H1 (cell line): ENCODE results near the gene PROK1. TPM values are rescaled to one million over a fixed set of nuclear protein-coding genes. Genes with fewer than 3 reads are reported as not detected.

Source experiments
- ATF2 ChIP-seq: IDR thresholded peaks from 2 replicates; pipeline ENCODE4 v1.6.1; 2012; ENCODE audit warnings: low read length, inconsistent platforms
- CHD7 ChIP-seq: fragments of 300-600 bp; sonication (generic); IDR thresholded peaks from 2 replicates; pipeline ENCODE4 v1.7.1; 2012; ENCODE audit warnings: low read length, moderate library complexity, mild to moderate bottlenecking, inconsistent platforms; ENCODE audit not compliant: insufficient replicate concordance
- GTF2F1 ChIP-seq: IDR thresholded peaks from 2 replicates; pipeline ENCODE4 v1.6.1; 2012; ENCODE audit warnings: low read depth, low read length, improper control_type of control experiment, borderline replicate concordance
- NANOG ChIP-seq: IDR thresholded peaks from 2 replicates; pipeline ENCODE4 v1.6.1; 2011; ENCODE audit warnings: low read length, low read depth, mild to moderate bottlenecking, inconsistent platforms; ENCODE audit not compliant: insufficient read depth, poor library complexity, severe bottlenecking
- POLR2A ChIP-seq, 2 experiments: IDR thresholded peaks; 1 replicate in 1 of 2; 2 replicates in 1 of 2; pipeline ENCODE4 v1.6.1; 2011; ENCODE audit warnings: low read depth in 2 of 2, low read length in 2 of 2, mild to moderate bottlenecking in 2 of 2; ENCODE audit errors: control extremely low read depth in 1 of 2
- POU5F1 ChIP-seq: IDR thresholded peaks from 2 replicates; pipeline ENCODE4 v1.6.1; 2011; ENCODE audit warnings: low read depth, mild to moderate bottlenecking, low read length, moderate library complexity
- SAP30 ChIP-seq: fragments of 300-600 bp; sonication (generic); IDR thresholded peaks from 2 replicates; pipeline ENCODE4 v1.7.1; 2012; ENCODE audit warnings: low read length, moderate library complexity, mild to moderate bottlenecking, inconsistent platforms; ENCODE audit not compliant: insufficient read depth, insufficient replicate concordance
- SP4 ChIP-seq: IDR thresholded peaks from 2 replicates; pipeline ENCODE4 v1.6.1; 2012; ENCODE audit warnings: low read length, inconsistent platforms
- TAF1 ChIP-seq: IDR thresholded peaks from 2 replicates; pipeline ENCODE4 v1.6.1; 2011; ENCODE audit warnings: mild to moderate bottlenecking, low read depth, low read length
- TAF7 ChIP-seq: optimal IDR thresholded peaks from 2 replicates; pipeline ENCODE3; 2011; ENCODE audit warnings: low read depth, mild to moderate bottlenecking, inconsistent platforms, low read length, moderate library complexity, borderline replicate concordance
- TCF12 ChIP-seq: IDR thresholded peaks from 2 replicates; pipeline ENCODE4 v1.6.1; 2011; ENCODE audit warnings: low read depth, mild to moderate bottlenecking, low read length
- polyA plus RNA-seq, 7 experiments: library from polyadenylated mRNA; depleted of rRNA in 3 of 7; stranded (reverse) in 5 of 7; unstranded in 2 of 7; fragments of >200 nt in 5 of 7; fragments of 200-250 nt in 2 of 7; gene quantifications; 1 replicate in 5 of 7; 2 replicates in 1 of 7; 4 replicates in 1 of 7; pipeline versions ENCODE4 v1.2.1 to v1.2.3, GENCODE V29; 2011 to 2013; ENCODE audit warnings: missing spikeins in 2 of 7, mixed read lengths in 2 of 7
- total RNA-seq: library from RNA; stranded (reverse); fragmentation: NEBNext Ultra II Directional; extraction: Animal tissue kit (Norgen Biotek cat#: 25700); gene quantifications from 2 replicates; pipeline ENCODE4 v1.2.1, GENCODE V29; 2021

The PROK1 gene
- total and polyA plus RNA-seq, 2 of the 8 experiments (the other 6 are each of a cell fraction or from before 2014, with no cell fraction given), result 0.12 TPM; not detected in 1

- no peak for TF ChIP-seq CHD7
- TF ChIP-seq POU5F1, result no peak
- TF ChIP-seq TAF1, result no peak
- no peak for TF ChIP-seq NANOG
- TF ChIP-seq TCF12, result no peak
- no peak for TF ChIP-seq SP4
- no peak for TF ChIP-seq TAF7
- no peak for TF ChIP-seq POLR2A (IDR thresholded peaks at IDR 0.05; ENCODE audit: control extremely low read depth in 1 of 2, low read depth in 2 of 2, low read length in 2 of 2)
- TF ChIP-seq GTF2F1, result no peak
- no peak for TF ChIP-seq ATF2
- no peak for TF ChIP-seq SAP30
Observed at GRCh38 chr1:110433213-110433612, 17.7 kb upstream of the PROK1 start (continued).
